Activated T-cell treated with anti-CD3 and anti-CD28 coated beads, Interleukin-2, amount 50 U/mL, for 24 hours (primary cell): Measurements from ENCODE around the gene TPM2.

Source experiments
- DNase-seq: peaks from one replicate; pipeline ENCODE4 v3.0.0-alpha.2; 2020
- H3K27ac Mint-ChIP-seq: 2 replicates; pipeline ENCODE4 v1.8.0; 2020; ENCODE audit warnings: mild to moderate bottlenecking, mixed read lengths
- H3K27me3 Mint-ChIP-seq: 2 replicates; pipeline ENCODE4 v1.8.0; 2020; ENCODE audit warnings: mixed read lengths
- H3K36me3 Mint-ChIP-seq: 2 replicates; pipeline ENCODE4 v1.8.0; 2020; ENCODE audit warnings: low read depth, mixed read lengths
- H3K4me1 Mint-ChIP-seq: 2 replicates; pipeline ENCODE4 v1.8.0; 2020; ENCODE audit warnings: low read depth, mixed read lengths
- H3K4me3 Mint-ChIP-seq: 2 replicates; pipeline ENCODE4 v1.8.0; 2020; ENCODE audit warnings: mild to moderate bottlenecking, moderate library complexity, mixed read lengths
- H3K9me3 Mint-ChIP-seq: 2 replicates; pipeline ENCODE4 v1.8.0; 2020; ENCODE audit warnings: mixed read lengths

Gene TPM2

GRCh38 chr9:35691757-35692301 lies 2.1 kb upstream of the TPM2 start:
- Mint-ChIP-seq H3K9me3 (no peaks in the 10 kb centered on the region), H3K27me3 (no peaks in the 10 kb centered on the region), H3K4me1 (peaks cover 32% of the 10 kb centered on the region), H3K27ac (peak overlapping the region; percentile 14), H3K36me3 (peaks cover 2% of the 10 kb centered on the region), H3K4me3 (peak overlapping the region; percentile 24)
- no peak for DNase-seq

- H3K36me3 Mint-ChIP-seq = peaks cover 2% of the 10 kb centered on the region
- peaks cover 29% of the 10 kb centered on the region for H3K4me1 Mint-ChIP-seq
- no peaks in the 10 kb centered on the region for H3K27me3 Mint-ChIP-seq
- H3K27ac Mint-ChIP-seq = peak overlapping the region; percentile 79
- H3K4me3 Mint-ChIP-seq = peak overlapping the region; percentile 76
- no peaks in the 10 kb centered on the region for H3K9me3 Mint-ChIP-seq
- DNase-seq = no peak
These were observed 1.6 kb upstream of the TPM2 start for GRCh38 chr9:35691334-35691650.

GRCh38 chr9:35690614-35691333 lies 1.0 kb upstream of the TPM2 start:
- peak; percentile 56 for DNase-seq
- Mint-ChIP-seq H3K27ac (peak overlapping the region; percentile 79), H3K4me1 (peaks cover 29% of the 10 kb centered on the region), H3K36me3 (peaks cover 2% of the 10 kb centered on the region), H3K27me3 (no peaks in the 10 kb centered on the region), H3K9me3 (no peaks in the 10 kb centered on the region), H3K4me3 (peak overlapping the region; percentile 76)

GRCh38 chr9:35690294-35690613 lies 529 bp upstream of the TPM2 start:
- Mint-ChIP-seq H3K9me3 (no peaks in the 10 kb centered on the region), H3K27me3 (no peaks in the 10 kb centered on the region), H3K4me1 (peaks cover 29% of the 10 kb centered on the region), H3K27ac (peak overlapping the region; percentile 50), H3K36me3 (peaks cover 2% of the 10 kb centered on the region), H3K4me3 (peak overlapping the region; percentile 76)
- peak; percentile 53 for DNase-seq

- H3K4me3 Mint-ChIP-seq = peak overlapping the region; percentile 50
- no peaks in the 10 kb centered on the region for H3K9me3 Mint-ChIP-seq
- DNase-seq = peak; percentile 50
- peaks cover 29% of the 10 kb centered on the region for H3K4me1 Mint-ChIP-seq
- peak overlapping the region; percentile 72 for H3K27ac Mint-ChIP-seq
- H3K36me3 Mint-ChIP-seq = no peaks in the 10 kb centered on the region
- H3K27me3 Mint-ChIP-seq = no peaks in the 10 kb centered on the region
These were observed 875 bp downstream of the TPM2 start for GRCh38 chr9:35688558-35689541.

GRCh38 chr9:35687972-35688557 lies 1.7 kb downstream of the TPM2 start:
- Mint-ChIP-seq H3K9me3 (no peaks in the 10 kb centered on the region), H3K27ac (peak overlapping the region; percentile 14), H3K36me3 (no peaks in the 10 kb centered on the region), H3K4me1 (peaks cover 29% of the 10 kb centered on the region), H3K4me3 (no peak overlapping the region), H3K27me3 (no peaks in the 10 kb centered on the region)
- DNase-seq = no peak

GRCh38 chr9:35687306-35687705 lies 2.4 kb downstream of the TPM2 start:
- Mint-ChIP-seq H3K9me3 (no peaks in the 10 kb centered on the region), H3K4me1 (peaks cover 29% of the 10 kb centered on the region), H3K36me3 (no peaks in the 10 kb centered on the region), H3K27ac (no peak overlapping the region), H3K27me3 (no peaks in the 10 kb centered on the region), H3K4me3 (no peak overlapping the region)
- no peak for DNase-seq

GRCh38 chr9:35686222-35687203 lies 3.2 kb downstream of the TPM2 start:
- no peak for DNase-seq
- H3K4me1 Mint-ChIP-seq = peaks cover 26% of the 10 kb centered on the region
- H3K4me3 Mint-ChIP-seq = no peak overlapping the region
- H3K36me3 Mint-ChIP-seq = no peaks in the 10 kb centered on the region
- no peaks in the 10 kb centered on the region for H3K9me3 Mint-ChIP-seq
- no peaks in the 10 kb centered on the region for H3K27me3 Mint-ChIP-seq
- H3K27ac Mint-ChIP-seq = no peak overlapping the region

- peaks cover 18% of the 10 kb centered on the region for H3K4me1 Mint-ChIP-seq
- no peak overlapping the region for H3K27ac Mint-ChIP-seq
- no peak overlapping the region for H3K4me3 Mint-ChIP-seq
- H3K9me3 Mint-ChIP-seq = no peaks in the 10 kb centered on the region
- no peaks in the 10 kb centered on the region for H3K36me3 Mint-ChIP-seq
- no peaks in the 10 kb centered on the region for H3K27me3 Mint-ChIP-seq
- no peak for DNase-seq
These were observed 4.2 kb downstream of the TPM2 start for GRCh38 chr9:35685506-35685905.

GRCh38 chr9:35684921-35685320 lies 4.8 kb downstream of the TPM2 start:
- peaks cover 18% of the 10 kb centered on the region for H3K4me1 Mint-ChIP-seq
- H3K9me3 Mint-ChIP-seq = no peaks in the 10 kb centered on the region
- H3K27ac Mint-ChIP-seq = no peak overlapping the region
- H3K4me3 Mint-ChIP-seq = no peak overlapping the region
- no peaks in the 10 kb centered on the region for H3K27me3 Mint-ChIP-seq
- DNase-seq = no peak
- H3K36me3 Mint-ChIP-seq = no peaks in the 10 kb centered on the region

- Mint-ChIP-seq H3K36me3 (no peaks in the 10 kb centered on the region), H3K4me3 (no peak overlapping the region), H3K27ac (no peak overlapping the region), H3K4me1 (peaks cover 6% of the 10 kb centered on the region), H3K27me3 (no peaks in the 10 kb centered on the region), H3K9me3 (no peaks in the 10 kb centered on the region)
- no peak for DNase-seq
These were observed 6.4 kb downstream of the TPM2 start for GRCh38 chr9:35683323-35683722.

- no peaks in the 10 kb centered on the region for H3K36me3 Mint-ChIP-seq
- DNase-seq = no peak
- H3K4me3 Mint-ChIP-seq = no peak overlapping the region
- peaks cover 2% of the 10 kb centered on the region for H3K4me1 Mint-ChIP-seq
- H3K9me3 Mint-ChIP-seq = no peaks in the 10 kb centered on the region
- H3K27ac Mint-ChIP-seq = no peak overlapping the region
- no peaks in the 10 kb centered on the region for H3K27me3 Mint-ChIP-seq
These were observed 7.0 kb downstream of the TPM2 start for GRCh38 chr9:35682520-35683315.

- Mint-ChIP-seq H3K9me3 (no peaks in the 10 kb centered on the region), H3K27ac (no peak overlapping the region), H3K36me3 (no peaks in the 10 kb centered on the region), H3K27me3 (no peaks in the 10 kb centered on the region), H3K4me1 (peaks cover 2% of the 10 kb centered on the region), H3K4me3 (no peak overlapping the region)
- DNase-seq = no peak
These were observed 7.7 kb downstream of the TPM2 start for GRCh38 chr9:35682051-35682450.
